Transverse colon (tissue), 4 donors: ENCODE measurements around the gene OTOS. TPM values are rescaled to one million over a fixed set of nuclear protein-coding genes. Genes with fewer than 3 reads are reported as not detected.

Experiments
- DNase-seq: peaks from one replicate; pipeline ENCODE4 v3.0.0-alpha.2; 2019
- H3K27ac ChIP-seq, 4 donors: fragments of 200-600 bp; sonication (generic); 2 replicates each; pipeline ENCODE4 v1.5.1; 2016 to 2018; ENCODE audit warnings: inconsistent platforms in 4 of 4
- H3K27me3 ChIP-seq: fragments of 200-600 bp; sonication (generic); 2 replicates; pipeline ENCODE4 v1.5.1; 2017; ENCODE audit warnings: inconsistent platforms
- H3K36me3 ChIP-seq, 4 donors: fragments of 200-600 bp; sonication (generic); 2 replicates each; pipeline ENCODE4 v1.5.1; 2017 to 2019; ENCODE audit warnings: inconsistent platforms in 4 of 4
- H3K4me1 ChIP-seq, 4 donors: fragments of 200-600 bp; sonication (generic); 2 replicates each; pipeline ENCODE4 v1.5.1; 2017 to 2020; ENCODE audit warnings: inconsistent platforms in 4 of 4
- H3K4me3 ChIP-seq, 4 donors: fragments of 200-600 bp; sonication (generic); 1 replicate in 1 of 4; 2 replicates in 3 of 4; pipeline versions ENCODE4 v1.5.1 to v1.6.1; 2017 to 2019; ENCODE audit warnings: inconsistent platforms in 4 of 4
- H3K9me3 ChIP-seq, 2 donors: fragments of 200-600 bp; sonication (generic); 2 replicates each; pipeline ENCODE4 v1.5.1; 2017 to 2019; ENCODE audit warnings: inconsistent platforms in 2 of 2
- EP300 ChIP-seq: sonication (generic); formaldehyde crosslinking; IDR thresholded peaks from one replicate; pipeline ENCODE4 v1.6.1; 2017; ENCODE audit warnings: antibody characterized with exemption, low read depth
- POLR2A ChIP-seq: fragments of 450-650 bp; IDR thresholded peaks from one replicate; pipeline ENCODE4 v1.6.1; 2016; ENCODE audit warnings: antibody characterized with exemption, mild to moderate bottlenecking, moderate library complexity
- POLR2AphosphoS5 ChIP-seq, 3 donors: sonication (generic); formaldehyde crosslinking; IDR thresholded peaks; one replicate each; pipeline ENCODE4 v1.6.1; 2016; ENCODE audit warnings: antibody characterized with exemption in 3 of 3
- WGBS, 2 donors: methylation state at CpG; one replicate each; pipeline ENCODE4 v1.1.5; 2018; ENCODE audit warnings: low coverage in 1 of 2; 5-methylcytosine and 5-hydroxymethylcytosine counted together
- in situ Hi-C, 4 donors: fragments of 200-750 bp; cut with MboI; loops; one replicate each; pipeline versions ENCODE4 v1.15.0 to v1.15.1; 2017; ENCODE audit warnings: low sequenced_read_pairs in 3 of 4, low pct_ligation_motif_present in 1 of 4, low pct_unique_long_range_greater_than_20kb in 1 of 4
- intact Hi-C: fragments of 100-400 bp; cut with DNase I; formaldehyde crosslinking; loops from one replicate; pipeline ENCODE4 v1.15.1; 2023; ENCODE audit warnings: low total_unique reads
- total RNA-seq, 4 donors: library from RNA; depleted of rRNA; stranded (reverse); fragments of >200 nt; gene quantifications; one replicate each; pipeline ENCODE4 v1.1.0, GENCODE V29; 2016
- TF ChIP-seq, protein P1 (sequence below), 5 experiments: fragments of 200-600 bp in 3 of 5; fragments of 450-650 bp in 2 of 5; sonication (generic) in 3 of 5; IDR thresholded peaks; 1 replicate in 2 of 5; 2 replicates in 3 of 5; pipeline ENCODE4 v1.5.1; 2016 to 2017; ENCODE audit warnings: antibody characterized with exemption in 5 of 5, inconsistent platforms in 3 of 5, mild to moderate bottlenecking in 2 of 5, moderate library complexity in 1 of 5

Gene OTOS
- total RNA-seq, 4 donors from 2014 or later, result not detected

DNA sequence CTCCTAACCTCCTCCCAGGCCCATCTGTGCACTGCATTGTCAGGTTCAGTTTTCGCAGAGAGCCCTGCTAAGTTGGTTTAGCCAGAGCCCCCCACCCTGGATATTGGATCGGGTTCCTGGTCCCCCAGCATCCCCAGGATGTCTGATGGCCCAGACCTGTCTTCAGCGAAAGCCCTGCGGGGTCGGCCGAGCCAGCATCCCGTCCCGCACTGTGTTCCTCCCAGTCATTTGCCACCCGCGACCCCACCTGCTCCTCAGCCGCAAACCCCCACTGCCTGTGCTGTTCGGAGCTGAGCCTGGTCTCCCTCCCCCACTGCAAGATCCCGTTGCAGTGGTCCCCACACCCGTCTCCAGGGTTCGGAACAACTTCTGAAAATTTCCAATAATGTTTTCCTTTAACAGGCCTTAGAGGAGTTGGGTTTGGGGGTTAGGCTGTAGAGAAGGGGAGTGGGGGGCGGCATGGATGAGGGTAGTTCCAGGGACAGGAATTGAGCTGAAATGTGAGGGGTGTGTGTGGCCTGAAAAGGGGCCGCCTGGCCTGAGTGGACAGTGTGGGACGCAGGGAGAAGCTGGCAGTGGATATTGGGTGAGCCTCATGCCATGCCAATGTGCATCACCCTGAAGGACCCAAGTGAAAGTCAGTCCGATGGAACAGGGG, 2.7 kb downstream of the OTOS start:
- no peaks in the 10 kb centered on the region for H3K9me3 ChIP-seq
- in situ Hi-C loops, result loop anchor here in 1 of 4 donors (10.0 kb wide), 1 partner anchor 73 kb away; no protein-coding TSS in a partner anchor
- no peak overlapping the region for H3K4me3 ChIP-seq
- intact Hi-C loops, result no loop called here
- DNase-seq, result no peak
- H3K27me3 ChIP-seq, result no peaks in the 10 kb centered on the region
- TF ChIP-seq POLR2A (no peak), POLR2AphosphoS5 (IDR thresholded peaks at IDR 0.05) (no peak), EP300 (no peak)
- TF ChIP-seq, protein P1, sequence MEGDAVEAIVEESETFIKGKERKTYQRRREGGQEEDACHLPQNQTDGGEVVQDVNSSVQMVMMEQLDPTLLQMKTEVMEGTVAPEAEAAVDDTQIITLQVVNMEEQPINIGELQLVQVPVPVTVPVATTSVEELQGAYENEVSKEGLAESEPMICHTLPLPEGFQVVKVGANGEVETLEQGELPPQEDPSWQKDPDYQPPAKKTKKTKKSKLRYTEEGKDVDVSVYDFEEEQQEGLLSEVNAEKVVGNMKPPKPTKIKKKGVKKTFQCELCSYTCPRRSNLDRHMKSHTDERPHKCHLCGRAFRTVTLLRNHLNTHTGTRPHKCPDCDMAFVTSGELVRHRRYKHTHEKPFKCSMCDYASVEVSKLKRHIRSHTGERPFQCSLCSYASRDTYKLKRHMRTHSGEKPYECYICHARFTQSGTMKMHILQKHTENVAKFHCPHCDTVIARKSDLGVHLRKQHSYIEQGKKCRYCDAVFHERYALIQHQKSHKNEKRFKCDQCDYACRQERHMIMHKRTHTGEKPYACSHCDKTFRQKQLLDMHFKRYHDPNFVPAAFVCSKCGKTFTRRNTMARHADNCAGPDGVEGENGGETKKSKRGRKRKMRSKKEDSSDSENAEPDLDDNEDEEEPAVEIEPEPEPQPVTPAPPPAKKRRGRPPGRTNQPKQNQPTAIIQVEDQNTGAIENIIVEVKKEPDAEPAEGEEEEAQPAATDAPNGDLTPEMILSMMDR (IDR thresholded peaks at IDR 0.05), result no peak
- WGBS, 2 donors, result 80 to 92% methylated on average over 3 to 19 of the region's 19 CpGs
- H3K4me1 ChIP-seq, result peaks cover 7 to 22% (median 12%) of the 10 kb centered on the region in 4 donors
- H3K27ac ChIP-seq, result no peak overlapping the region
- H3K36me3 ChIP-seq, result no peaks in the 10 kb centered on the region

DNA sequence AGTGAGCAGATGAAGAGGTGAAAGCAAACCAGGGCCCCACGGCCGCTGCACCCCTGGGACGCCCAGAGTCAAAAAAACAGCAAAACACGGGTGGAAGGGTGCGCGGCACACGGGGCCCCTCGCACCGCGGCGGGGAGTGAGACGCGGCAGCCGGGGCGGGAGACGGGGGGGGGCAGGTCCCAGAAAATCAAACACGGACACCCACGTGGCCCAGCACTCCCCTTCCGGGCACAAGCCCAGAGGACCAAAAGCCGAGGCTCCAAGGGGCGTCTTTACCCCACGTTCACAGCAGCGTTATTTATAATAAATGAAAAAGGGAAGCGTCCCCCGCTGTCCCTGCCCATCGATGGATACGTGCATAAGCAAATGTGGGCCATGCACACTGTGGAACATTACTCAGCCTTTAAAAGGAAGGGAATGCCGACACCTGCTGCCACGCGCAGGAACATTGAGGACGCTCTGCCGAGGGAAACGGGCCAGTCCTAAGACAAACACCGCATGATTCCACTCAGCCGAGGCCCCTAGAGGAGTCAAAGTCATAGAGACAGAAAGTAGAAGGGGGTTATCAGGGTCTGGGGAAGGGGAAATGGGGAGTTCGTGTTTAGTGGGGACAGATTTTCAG, 3.7 kb downstream of the OTOS start:
- DNase-seq, result peak; percentile 25
- no peaks in the 10 kb centered on the region for H3K27me3 ChIP-seq
- peak overlapping the region; percentile 69 to 100 (median 84) for H3K4me3 ChIP-seq
- TF ChIP-seq EP300 (no peak), POLR2A (no peak), POLR2AphosphoS5 (IDR thresholded peaks at IDR 0.05) (no peak)
- TF ChIP-seq, protein P1 (IDR thresholded peaks at IDR 0.05), result no peak
- intact Hi-C loops (no loop called here), in situ Hi-C loops (loop anchor here in 1 of 4 donors (10.0 kb wide), 1 partner anchor 72 kb away; no protein-coding TSS in a partner anchor)
- peaks cover 7 to 22% (median 12%) of the 10 kb centered on the region in 4 donors for H3K4me1 ChIP-seq
- WGBS, 2 donors, result 32 to 67% methylated on average over 11 to 36 of the region's 36 CpGs
- H3K9me3 ChIP-seq, result no peaks in the 10 kb centered on the region
- H3K36me3 ChIP-seq, result no peaks in the 10 kb centered on the region
- H3K27ac ChIP-seq, result peak overlapping the region; percentile 69 to 84 (median 74)

DNA sequence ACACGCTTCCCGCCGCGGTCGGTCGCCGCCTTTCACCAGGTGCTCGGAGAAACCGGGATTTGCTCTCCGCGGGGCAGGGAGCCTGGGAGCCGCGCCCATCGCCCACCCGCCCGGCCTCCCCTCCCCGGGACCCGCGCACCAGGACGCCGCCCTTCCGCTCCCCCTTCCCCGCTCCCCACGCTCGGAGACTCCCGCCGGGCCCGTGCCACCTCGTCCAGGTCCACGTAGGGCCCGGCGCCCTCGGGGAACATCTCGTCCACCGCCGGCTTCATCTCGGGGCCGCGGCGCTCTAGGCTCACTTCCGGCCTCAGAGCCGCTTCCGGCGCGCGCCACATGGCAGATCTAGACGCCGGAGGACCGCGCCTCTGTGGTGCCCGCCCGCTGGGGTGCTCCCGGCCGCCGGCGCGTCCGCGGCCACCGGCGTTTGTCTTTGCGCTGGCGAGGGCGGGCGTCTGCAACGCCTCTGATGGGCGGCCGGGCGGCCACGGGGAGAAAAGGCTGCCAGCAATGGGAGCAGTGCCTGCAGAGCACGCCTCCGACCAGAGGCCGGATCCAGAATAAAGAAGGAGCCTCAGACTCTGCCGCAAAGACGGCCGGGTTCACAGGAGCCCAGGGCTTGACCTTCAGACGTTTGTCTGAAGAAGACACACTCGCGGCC, 4.3 kb downstream of the OTOS start, which contains the start of gene COPS9:
Gene COPS9 (minus strand): TSS at position 293 of the 658 bp plus-strand sequence. CDS start 21 bp downstream, at position 272.
- Histone ChIP-seq H3K27ac (peak within 1 kb of the TSS; percentile 69 to 84 (median 74)), H3K9me3 (no peaks in the 10 kb centered on the region), H3K36me3 (no peaks in the 10 kb centered on the region), H3K4me3 (peak within 1 kb of the TSS; percentile 69 to 100 (median 84)), H3K4me1 (peaks cover 7 to 22% (median 12%) of the 10 kb centered on the region in 4 donors), H3K27me3 (no peaks in the 10 kb centered on the region)
- no peak for TF ChIP-seq EP300
- peak; percentile 58 for TF ChIP-seq POLR2A
- TF ChIP-seq, protein P1 (IDR thresholded peaks at IDR 0.05), result no peak
- TF ChIP-seq POLR2AphosphoS5 (IDR thresholded peaks at IDR 0.05), result peak; percentile 44 to 85 (median 80)
- intact Hi-C loops, result no loop called here
- DNase-seq, result peak; percentile 88
- WGBS, 2 donors, result 0% methylated on average over 23 of the region's 79 CpGs; no CpG with 5 or more reads in 1 of the 2 donors
- in situ Hi-C loops, result loop anchor here in 1 of 4 donors (10.0 kb wide), 1 partner anchor 71 kb away; no protein-coding TSS in a partner anchor

DNA sequence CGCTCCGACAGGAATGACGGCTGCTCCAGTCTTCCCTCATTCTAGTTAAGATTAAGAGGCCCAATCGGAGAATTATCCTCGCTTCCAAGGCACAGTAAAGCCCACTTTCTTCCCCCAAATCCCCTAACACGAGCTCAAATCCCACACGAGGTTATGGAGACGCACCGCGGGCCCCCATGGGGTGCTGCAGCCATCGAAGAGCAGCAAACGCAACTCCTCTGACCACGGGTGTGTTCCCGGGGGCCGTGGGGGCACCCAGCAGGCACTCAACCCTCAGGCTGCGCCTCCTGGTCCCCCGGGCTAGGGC, 4.8 kb downstream of the OTOS start:
- Histone ChIP-seq H3K4me3 (peak overlapping the region; percentile 69 to 100 (median 84)), H3K36me3 (peaks cover 0 to 4% (median 0%) of the 10 kb centered on the region in 4 donors), H3K4me1 (peaks cover 7 to 22% (median 12%) of the 10 kb centered on the region in 4 donors), H3K27me3 (no peaks in the 10 kb centered on the region), H3K9me3 (no peaks in the 10 kb centered on the region), H3K27ac (peak overlapping the region; percentile 69 to 84 (median 74))
- WGBS, 2 donors, result 2% methylated on average over 11 of the region's 17 CpGs; no CpG with 5 or more reads in 1 of the 2 donors
- TF ChIP-seq, protein P1 (IDR thresholded peaks at IDR 0.05), result no peak
- TF ChIP-seq POLR2AphosphoS5 (IDR thresholded peaks at IDR 0.05), result no peak
- TF ChIP-seq EP300, result no peak
- TF ChIP-seq POLR2A, result no peak
- DNase-seq, result no peak
- in situ Hi-C loops (loop anchor here in 1 of 4 donors (10.0 kb wide), 1 partner anchor 71 kb away; no protein-coding TSS in a partner anchor), intact Hi-C loops (no loop called here)
